SK-N-SH treated with all-trans-retinoic acid at 6 μM for 48 hours (cell line): ENCODE measurements around the gene STIL.

Experiments
- ATAC-seq: fragments of 200-7000 bp; cut with Tn5 transposase; 3 replicates; pipeline ENCODE4 v1.9.1; 2020; ENCODE audit warnings: mild to moderate bottlenecking, moderate library complexity
- BACH2 ChIP-seq: fragments of 250-450 bp; sonication (Bioruptor Pico); IDR thresholded peaks from 2 replicates; pipeline ENCODE4 v1.9.0; 2021; ENCODE audit warnings: mild to moderate bottlenecking, borderline replicate concordance
- CSDC2 ChIP-seq: fragments of 250-450 bp; sonication (Bioruptor Pico); IDR thresholded peaks from 2 replicates; pipeline ENCODE4 v1.5.0; 2020; ENCODE audit warnings: mild to moderate bottlenecking, moderate library complexity
- CSRNP3 ChIP-seq: fragments of 250-450 bp; sonication (Bioruptor Pico); IDR thresholded peaks from 2 replicates; pipeline ENCODE4 v1.5.1; 2021; ENCODE audit warnings: mild to moderate bottlenecking, moderate library complexity
- ISL1 ChIP-seq: fragments of 250-450 bp; sonication (Bioruptor Pico); IDR thresholded peaks from 2 replicates; pipeline ENCODE4 v2.1.2; 2022; ENCODE audit warnings: mild to moderate bottlenecking, moderate library complexity
- OSR1 ChIP-seq: fragments of 250-450 bp; sonication (Bioruptor Pico); IDR thresholded peaks from 2 replicates; pipeline ENCODE4 v1.8.0; 2022; ENCODE audit warnings: moderate library complexity, mild to moderate bottlenecking, inconsistent platforms
- PATZ1 ChIP-seq: fragments of 250-450 bp; sonication (Bioruptor Pico); IDR thresholded peaks from 2 replicates; pipeline ENCODE4 v1.8.0; 2020; ENCODE audit warnings: mild to moderate bottlenecking, moderate library complexity, borderline replicate concordance
- TCF4 ChIP-seq: fragments of 250-450 bp; sonication (Bioruptor Pico); IDR thresholded peaks from 2 replicates; pipeline ENCODE4 v1.8.0; 2021; ENCODE audit warnings: mild to moderate bottlenecking, moderate library complexity, borderline replicate concordance
- TOX ChIP-seq: fragments of 250-450 bp; sonication (Bioruptor Pico); IDR thresholded peaks from 2 replicates; pipeline ENCODE4 v1.8.0; 2021; ENCODE audit warnings: mild to moderate bottlenecking, moderate library complexity, borderline replicate concordance
- TSHZ2 ChIP-seq: fragments of 250-450 bp; sonication (Bioruptor Pico); IDR thresholded peaks from 2 replicates; pipeline ENCODE4 v1.5.0; 2020; ENCODE audit warnings: mild to moderate bottlenecking, moderate library complexity
- ZC3H10 ChIP-seq: fragments of 250-450 bp; sonication (Bioruptor Pico); IDR thresholded peaks from 2 replicates; pipeline ENCODE4 v1.5.1; 2021; ENCODE audit warnings: mild to moderate bottlenecking, moderate library complexity
- ZFP3 ChIP-seq: fragments of 250-450 bp; sonication (Bioruptor Pico); IDR thresholded peaks from 2 replicates; pipeline ENCODE4 v1.5.0; 2020; ENCODE audit warnings: mild to moderate bottlenecking, moderate library complexity
- ZNF565 ChIP-seq: fragments of 450-650 bp; formaldehyde crosslinking; conservative IDR thresholded peaks from 2 replicates; pipeline ENCODE4 v1.5.0; 2020; ENCODE audit warnings: low read depth, mild to moderate bottlenecking, moderate library complexity
- ZNF70 ChIP-seq: fragments of 450-650 bp; formaldehyde crosslinking; IDR thresholded peaks from 2 replicates; pipeline ENCODE4 v1.5.0; 2020; ENCODE audit warnings: mild to moderate bottlenecking, moderate library complexity
- ZNF8 ChIP-seq: fragments of 450-650 bp; formaldehyde crosslinking; IDR thresholded peaks from 2 replicates; pipeline ENCODE4 v1.5.0; 2020; ENCODE audit warnings: mild to moderate bottlenecking, moderate library complexity

Gene STIL

GRCh38 chr1:47338249-47339077, 24.5 kb upstream of the STIL start:
- no peak for ATAC-seq
- TF ChIP-seq BACH2 (CRISPR knock-in tag) (no peak), ISL1 (no peak), ZNF8 (CRISPR knock-in tag) (no peak)

- ATAC-seq, result no peak
- no peak for TF ChIP-seq ZFP3 (CRISPR knock-in tag)
- TF ChIP-seq ZNF70 (CRISPR knock-in tag), result no peak
- no peak for TF ChIP-seq TOX (CRISPR knock-in tag)
- no peak for TF ChIP-seq ZC3H10
- no peak for TF ChIP-seq TCF4
- no peak for TF ChIP-seq TSHZ2
- TF ChIP-seq ZNF8 (CRISPR knock-in tag), result no peak
- no peak for TF ChIP-seq PATZ1 (CRISPR knock-in tag)
- no peak for TF ChIP-seq ZNF565
- TF ChIP-seq OSR1 (CRISPR knock-in tag), result no peak
These were observed 23.4 kb upstream of the STIL start for GRCh38 chr1:47337350-47337749.

GRCh38 chr1:47334765-47335435, 21.0 kb upstream of the STIL start:
- TF ChIP-seq OSR1 (CRISPR knock-in tag) (no peak), CSDC2 (no peak), TSHZ2 (no peak), ZFP3 (CRISPR knock-in tag) (no peak)
- ATAC-seq, result no peak

GRCh38 chr1:47333922-47334764, 20.2 kb upstream of the STIL start:
- TF ChIP-seq TSHZ2 (peak; percentile 76; the same call in 1 of the 2 replicates), CSRNP3 (no peak)
- ATAC-seq, result peak; percentile 93
